Loucy (cell line): ENCODE measurements around the gene SLC17A5.

Experiments
- CTCF ChIP-seq: fragments of 200-600 bp; sonication (generic); conservative IDR thresholded peaks from 2 replicates; pipeline ENCODE4 v1.5.1; 2014; ENCODE audit warnings: mild to moderate bottlenecking, antibody characterized with exemption, low read length
- EZH2phosphoT487 ChIP-seq: fragments of 200-600 bp; IDR thresholded peaks from 2 replicates; pipeline ENCODE4 v1.6.1; 2018; ENCODE audit warnings: antibody characterized with exemption, mild to moderate bottlenecking, moderate library complexity, borderline replicate concordance

GRCh38 chr6:73696966-73697655 lies 43.3 kb upstream of the SLC17A5 start:
- TF ChIP-seq CTCF (no peak), EZH2phosphoT487 (no peak)
